HFFc6 (cell line): ENCODE results near the gene AGBL3. TPM values are rescaled to one million over a fixed set of nuclear protein-coding genes. Genes with fewer than 3 reads are reported as not detected.

ENCODE experiments used
- DNase-seq: peaks from one replicate; pipeline ENCODE4 v3.0.0-alpha.2; 2018
- H3K27ac Mint-ChIP-seq: 2 replicates; pipeline ENCODE4 v1.8.0; 2020; ENCODE audit warnings: mild to moderate bottlenecking, mixed read lengths
- H3K27me3 Mint-ChIP-seq: 2 replicates; pipeline ENCODE4 v1.8.0; 2021; ENCODE audit warnings: mild to moderate bottlenecking, moderate library complexity, mixed read lengths; ENCODE audit not compliant: insufficient read depth
- H3K36me3 Mint-ChIP-seq: 2 replicates; pipeline ENCODE4 v1.8.0; 2021; ENCODE audit warnings: low read depth, mixed read lengths
- H3K4me1 Mint-ChIP-seq: 2 replicates; pipeline ENCODE4 v1.8.0; 2020; ENCODE audit warnings: low read depth, mixed read lengths
- H3K4me3 Mint-ChIP-seq: 2 replicates; pipeline ENCODE4 v1.8.0; 2020; ENCODE audit warnings: mild to moderate bottlenecking, moderate library complexity, mixed read lengths
- H3K9me3 Mint-ChIP-seq: 2 replicates; pipeline ENCODE4 v1.8.0; 2020; ENCODE audit warnings: mild to moderate bottlenecking, mixed read lengths
- total RNA-seq, 6 experiments: library from RNA; stranded (reverse); fragmentation: NEBNext Ultra II Directional; extraction: Animal tissue kit (Norgen Biotek cat#: 25700); gene quantifications; 2 replicates in 1 of 6; 3 replicates in 5 of 6; pipeline ENCODE4 v1.2.3, GENCODE V29; 2021
- TF ChIP-seq, protein P1 (sequence below): fragments of 200-600 bp; sonication (generic); IDR thresholded peaks from 2 replicates; pipeline ENCODE4 v1.5.0; 2021; ENCODE audit warnings: antibody characterized with exemption, mild to moderate bottlenecking

Gene AGBL3
- total RNA-seq, 6 experiments from 2014 or later, result 0.38 to 0.76 (median 0.68) TPM

DNA sequence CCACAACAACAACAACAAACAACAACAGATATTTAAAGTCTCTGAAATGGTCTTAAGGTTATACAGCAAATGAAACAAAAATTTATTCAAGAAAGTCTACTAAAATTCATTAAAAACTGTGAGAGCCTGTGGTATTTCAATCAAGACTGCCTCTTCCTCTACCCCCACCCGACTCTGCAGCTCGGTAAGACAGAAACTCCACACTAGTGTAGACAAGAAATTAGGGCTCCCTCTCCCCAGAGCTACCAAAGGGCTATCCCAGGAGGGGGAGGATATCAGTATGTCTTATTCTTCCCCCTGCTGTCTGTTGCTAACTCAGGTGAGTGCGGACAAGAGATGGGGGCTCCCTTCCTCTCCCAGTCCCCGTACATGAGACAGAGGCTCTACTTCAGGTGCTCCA, 90.6 kb downstream of the AGBL3 start:
- Mint-ChIP-seq H3K4me3 (no peak overlapping the region), H3K9me3 (no peaks in the 10 kb centered on the region), H3K27ac (no peak overlapping the region), H3K4me1 (no peaks in the 10 kb centered on the region), H3K36me3 (no peaks in the 10 kb centered on the region), H3K27me3 (peaks cover 9% of the 10 kb centered on the region)
- TF ChIP-seq, protein P1, sequence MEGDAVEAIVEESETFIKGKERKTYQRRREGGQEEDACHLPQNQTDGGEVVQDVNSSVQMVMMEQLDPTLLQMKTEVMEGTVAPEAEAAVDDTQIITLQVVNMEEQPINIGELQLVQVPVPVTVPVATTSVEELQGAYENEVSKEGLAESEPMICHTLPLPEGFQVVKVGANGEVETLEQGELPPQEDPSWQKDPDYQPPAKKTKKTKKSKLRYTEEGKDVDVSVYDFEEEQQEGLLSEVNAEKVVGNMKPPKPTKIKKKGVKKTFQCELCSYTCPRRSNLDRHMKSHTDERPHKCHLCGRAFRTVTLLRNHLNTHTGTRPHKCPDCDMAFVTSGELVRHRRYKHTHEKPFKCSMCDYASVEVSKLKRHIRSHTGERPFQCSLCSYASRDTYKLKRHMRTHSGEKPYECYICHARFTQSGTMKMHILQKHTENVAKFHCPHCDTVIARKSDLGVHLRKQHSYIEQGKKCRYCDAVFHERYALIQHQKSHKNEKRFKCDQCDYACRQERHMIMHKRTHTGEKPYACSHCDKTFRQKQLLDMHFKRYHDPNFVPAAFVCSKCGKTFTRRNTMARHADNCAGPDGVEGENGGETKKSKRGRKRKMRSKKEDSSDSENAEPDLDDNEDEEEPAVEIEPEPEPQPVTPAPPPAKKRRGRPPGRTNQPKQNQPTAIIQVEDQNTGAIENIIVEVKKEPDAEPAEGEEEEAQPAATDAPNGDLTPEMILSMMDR, result no peak
- no peak for DNase-seq

DNA sequence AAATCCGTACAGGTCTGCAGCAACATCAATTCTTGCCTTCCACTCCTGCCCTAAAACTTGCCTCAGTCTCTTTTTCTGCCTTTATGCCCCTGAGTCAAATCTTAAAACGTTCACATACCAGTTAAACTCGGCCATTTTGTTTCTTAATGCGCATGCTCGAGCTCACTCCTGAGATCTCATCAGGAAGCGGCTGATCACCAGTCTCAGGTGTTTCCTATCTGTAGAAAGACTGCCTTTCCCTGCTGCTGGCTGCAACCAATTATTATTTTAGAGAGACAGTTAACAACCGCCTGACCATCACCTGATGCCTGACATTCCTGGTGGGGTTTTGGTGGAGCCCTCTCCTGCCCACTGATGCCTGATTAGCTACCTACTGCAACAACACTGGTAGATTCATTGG, 91.3 kb downstream of the AGBL3 start:
- Mint-ChIP-seq H3K4me3 (no peak overlapping the region), H3K4me1 (no peaks in the 10 kb centered on the region), H3K27me3 (peaks cover 9% of the 10 kb centered on the region), H3K36me3 (no peaks in the 10 kb centered on the region), H3K9me3 (no peaks in the 10 kb centered on the region), H3K27ac (no peak overlapping the region)
- TF ChIP-seq, protein P1, result no peak
- DNase-seq, result no peak

DNA sequence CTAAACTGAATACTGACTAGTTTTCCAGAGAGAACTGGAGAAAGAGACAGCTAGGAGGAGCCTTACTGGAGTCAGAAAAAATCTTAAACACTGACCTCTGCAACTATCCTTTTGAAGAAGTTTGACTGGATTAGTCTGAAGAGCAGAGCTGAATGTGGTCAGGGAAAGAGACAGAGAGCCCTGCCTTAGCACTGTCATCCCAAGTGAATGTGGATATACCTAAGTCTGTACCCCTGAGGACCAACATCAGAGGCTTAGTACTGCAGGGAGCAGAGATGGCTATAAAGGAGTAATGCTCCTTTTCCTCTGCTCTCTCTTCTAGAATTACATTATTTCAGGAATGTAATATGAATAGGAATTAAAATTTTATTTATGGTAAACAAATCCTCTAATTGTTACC, 91.7 kb downstream of the AGBL3 start:
- Mint-ChIP-seq H3K27ac (no peak overlapping the region), H3K4me3 (no peak overlapping the region), H3K36me3 (no peaks in the 10 kb centered on the region), H3K27me3 (peaks cover 9% of the 10 kb centered on the region), H3K9me3 (no peaks in the 10 kb centered on the region), H3K4me1 (no peaks in the 10 kb centered on the region)
- no peak for DNase-seq
- TF ChIP-seq, protein P1, result no peak

DNA sequence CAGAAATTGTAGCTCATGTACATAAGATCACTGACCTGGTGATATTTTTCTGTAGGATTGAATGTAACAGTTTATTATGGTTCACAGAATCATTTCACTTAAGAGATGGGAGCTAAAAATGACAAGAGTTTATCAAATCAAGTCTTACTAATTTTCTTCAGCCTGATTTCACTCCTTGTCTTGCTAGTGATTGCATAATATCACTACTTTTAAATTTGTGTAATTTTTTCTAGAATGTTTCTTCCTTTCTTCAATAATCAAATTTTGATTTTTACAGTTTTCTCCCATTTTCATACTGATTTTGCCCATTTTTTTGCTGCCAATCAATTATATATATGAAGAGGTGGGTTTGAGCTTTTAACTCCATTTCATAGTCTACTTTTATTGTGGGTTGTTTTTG, 92.8 kb downstream of the AGBL3 start:
- H3K36me3 Mint-ChIP-seq, result no peaks in the 10 kb centered on the region
- no peak overlapping the region for H3K27ac Mint-ChIP-seq
- H3K27me3 Mint-ChIP-seq, result peaks cover 9% of the 10 kb centered on the region
- DNase-seq, result no peak
- no peak overlapping the region for H3K4me3 Mint-ChIP-seq
- TF ChIP-seq, protein P1, result no peak
- no peaks in the 10 kb centered on the region for H3K4me1 Mint-ChIP-seq
- no peaks in the 10 kb centered on the region for H3K9me3 Mint-ChIP-seq

DNA sequence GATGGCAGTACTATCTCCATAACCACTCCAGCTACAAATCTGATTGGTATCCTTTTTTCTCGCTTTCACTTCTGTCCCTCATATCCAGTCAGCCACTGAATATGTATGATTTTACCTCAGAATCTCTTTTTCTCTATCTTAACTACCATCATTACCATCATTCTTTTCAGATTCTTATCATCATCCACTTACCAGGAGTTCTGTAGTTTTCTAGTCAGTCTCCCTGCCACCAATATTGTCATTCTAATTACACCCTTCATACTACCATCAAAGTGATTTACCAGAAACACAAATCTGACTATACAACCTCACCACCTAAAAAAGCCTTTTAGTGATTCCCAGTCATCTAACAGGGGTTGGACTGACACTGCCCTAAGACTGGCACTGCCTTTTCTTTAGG, 96.7 kb downstream of the AGBL3 start:
- H3K36me3 Mint-ChIP-seq, result no peaks in the 10 kb centered on the region
- peaks cover 7% of the 10 kb centered on the region for H3K27me3 Mint-ChIP-seq

More for the DNA sequence above, 96.7 kb downstream of the AGBL3 start:
- Mint-ChIP-seq H3K9me3 (peaks cover under 1% of the 10 kb centered on the region; the same call in 1 of the 2 replicates), H3K4me3 (no peak overlapping the region), H3K27ac (no peak overlapping the region), H3K4me1 (no peaks in the 10 kb centered on the region)
- TF ChIP-seq, protein P1, result no peak
- DNase-seq, result no peak
